Measurements from ENCODE around the gene KCNJ9. TPM values are rescaled to one million over a fixed set of nuclear protein-coding genes. Genes with fewer than 3 reads are reported as not detected.

KCNJ9 gene
- total RNA-seq, 1 experiment from 2014 or later: 0.09 TPM

GRCh38 chr1:160107512-160107911 lies 26.2 kb downstream of the KCNJ9 start:
- no peak overlapping the region for H3K18ac ChIP-seq (ENCODE audit: insufficient read length, low read depth, low read length)
- H3K79me2 ChIP-seq (ENCODE audit: insufficient read depth, low read length): no peaks in the 10 kb centered on the region
- H2BK5ac ChIP-seq (ENCODE audit: insufficient read length, low read length): no peak overlapping the region
- H2BK12ac ChIP-seq (ENCODE audit: insufficient read length, low read depth, low read length): no peak overlapping the region
- no peaks in the 10 kb centered on the region for H3K9me3 ChIP-seq (ENCODE audit: control insufficient read depth, low read depth, low read length)
- no peak overlapping the region for H3K4ac ChIP-seq (ENCODE audit: low read depth, low read length)
- H4K8ac ChIP-seq (replicated peaks; ENCODE audit: insufficient read length, low read depth, low read length): no peak overlapping the region
- H3T11ph ChIP-seq (ENCODE audit: low read length): no peak overlapping the region
- no peak overlapping the region for H2AFZ ChIP-seq (ENCODE audit: low read length)
- Mint-ChIP-seq H3K27me3 (ENCODE audit: low read depth) (peaks cover 5% of the 10 kb centered on the region), H3K36me3 (ENCODE audit: insufficient read depth in 1 of 3, low read depth in 3 of 3) (no peaks in the 10 kb centered on the region; a peak in 1 of 7 replicates), H3K9me3 (no peaks in the 10 kb centered on the region; a peak in 1 of 5 replicates), H3K4me1 (peaks cover 41 to 59% of the 10 kb centered on the region in 2 experiments), H3K4me3 (no peak overlapping the region), H3K27ac (no peak overlapping the region)
- no peak overlapping the region for H4K91ac ChIP-seq (ENCODE audit: insufficient read length, low read depth, low read length)
- TF ChIP-seq CTCF (conservative IDR thresholded peaks at IDR 0.05): no peak
- no peak overlapping the region for H3K9ac ChIP-seq (ENCODE audit: extremely low read depth, insufficient read length, low read length)
- peaks cover 8% of the 10 kb centered on the region; the same call in 1 of the 2 replicates for H3K4me1 ChIP-seq (ENCODE audit: insufficient read depth, low read length)
- no peak overlapping the region for H2AK5ac ChIP-seq (ENCODE audit: insufficient read length, low read length)
- no peaks in the 10 kb centered on the region for H3K23me2 ChIP-seq (ENCODE audit: insufficient read length, low read depth, low read length, poor library complexity, severe bottlenecking)
- no peak overlapping the region for H3K14ac ChIP-seq (ENCODE audit: insufficient read depth, low read length)
- DNase-seq: no peak
- H3K79me1 ChIP-seq (ENCODE audit: insufficient read depth, low read depth, low read length, poor library complexity, severe bottlenecking): no peaks in the 10 kb centered on the region
- H3K23ac ChIP-seq (ENCODE audit: insufficient read length, low read depth, low read length): no peak overlapping the region
- H3K4me2 ChIP-seq (ENCODE audit: insufficient read depth, insufficient read length, low read length): no peak overlapping the region
- no peak overlapping the region for H3K56ac ChIP-seq (ENCODE audit: insufficient read length, low read depth, low read length)
- H3K27ac ChIP-seq (ENCODE audit: insufficient read length, low read depth, low read length): no peak overlapping the region
- no peak overlapping the region for H2BK15ac ChIP-seq (ENCODE audit: low read depth, low read length)
- no peak overlapping the region for H2BK120ac ChIP-seq (ENCODE audit: low read depth, low read length, poor library complexity, severe bottlenecking)
- H3K27me3 ChIP-seq (ENCODE audit: insufficient read depth, low read length): no peaks in the 10 kb centered on the region
- no peak overlapping the region for H2BK20ac ChIP-seq (ENCODE audit: low read depth, low read length, poor library complexity, severe bottlenecking)
- H4K5ac ChIP-seq (ENCODE audit: insufficient read length, low read depth, low read length): no peak overlapping the region
- no CpG with 5 or more reads among the region's 1 CpG for WGBS (ENCODE audit: extremely low coverage, insufficient read length, low lambda C conversion rate)
- H4K20me1 ChIP-seq (ENCODE audit: control insufficient read depth, insufficient read depth, insufficient read length): no peaks in the 10 kb centered on the region
